ENCODE measurements around the gene DHRS7C. TPM values are rescaled to one million over a fixed set of nuclear protein-coding genes. Genes with fewer than 3 reads are reported as not detected.

The DHRS7C gene
- polyA plus RNA-seq, 1 donor from 2014 or later: not detected

DNA sequence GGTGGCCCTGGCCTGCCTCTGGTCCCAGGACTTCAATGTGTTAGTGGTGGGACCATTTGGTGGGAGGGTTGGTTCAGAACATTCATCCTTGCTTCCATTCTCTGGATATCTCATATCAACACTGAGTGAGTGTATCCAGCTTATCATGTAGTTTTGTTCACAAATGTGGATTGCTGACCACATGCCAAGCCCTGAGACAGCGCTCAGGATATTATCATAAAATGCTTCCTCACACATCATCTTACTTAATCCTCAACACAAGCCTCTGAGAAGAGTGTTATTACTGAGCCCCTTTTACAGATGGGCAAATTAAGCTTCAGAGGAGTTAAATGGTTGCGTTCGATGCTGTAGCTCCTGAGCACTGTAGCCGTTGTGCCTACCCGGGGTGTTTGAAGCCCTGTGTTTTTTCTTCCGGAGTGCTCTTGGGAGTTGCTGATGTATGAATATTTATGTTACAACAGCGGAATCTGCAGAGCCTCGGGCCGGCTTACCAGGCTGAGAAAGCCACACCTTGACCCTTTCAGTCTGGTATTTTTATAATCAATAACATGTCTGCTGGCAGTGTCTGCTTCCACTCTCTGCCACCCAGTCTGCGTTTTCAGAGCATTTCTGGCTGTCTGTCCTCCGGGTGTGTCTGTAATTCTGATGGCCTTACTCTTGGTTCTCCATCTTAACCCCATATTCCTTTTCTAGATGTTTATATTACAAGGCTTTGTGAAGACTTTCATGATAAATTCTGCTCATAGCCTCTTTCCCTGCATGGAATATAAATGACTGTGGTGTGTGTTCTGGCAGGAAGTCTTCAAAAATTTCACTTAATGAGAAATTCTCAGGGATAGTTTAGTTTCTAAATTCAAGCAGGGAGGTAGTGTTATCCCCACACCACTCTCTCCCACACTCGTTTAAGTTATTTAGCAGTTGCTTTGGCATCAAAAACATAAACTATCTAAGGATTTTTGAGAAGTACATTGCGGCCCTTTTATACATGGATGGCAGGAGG lies 37.2 kb upstream of the DHRS7C start:
- Histone ChIP-seq H3K9me3 (ENCODE audit: low read length) (no peaks in the 10 kb centered on the region), H3K27me3 (ENCODE audit: insufficient read depth, low read depth, low read length) (no peaks in the 10 kb centered on the region), H3F3A (ENCODE audit: insufficient read depth, low read length, poor library complexity, severe bottlenecking) (no peaks in the 10 kb centered on the region), H3K36me3 (ENCODE audit: insufficient read depth, low read length) (no peaks in the 10 kb centered on the region), H3K9ac (ENCODE audit: low read length) (no peak overlapping the region), H3K4me2 (ENCODE audit: low read length) (no peak overlapping the region), H4K20me1 (ENCODE audit: insufficient read depth) (no peaks in the 10 kb centered on the region), H3K79me2 (replicated peaks; ENCODE audit: insufficient read depth, low read length) (no peaks in the 10 kb centered on the region), H3K9me2 (ENCODE audit: insufficient read depth, low read length) (no peaks in the 10 kb centered on the region), H3K27ac (ENCODE audit: low read length) (no peak overlapping the region), H2AFZ (ENCODE audit: low read depth, low read length) (no peak overlapping the region), H3K4me3 (ENCODE audit: low read length) (no peak overlapping the region)
- no peak for TF ChIP-seq POLR2AphosphoS5 (IDR thresholded peaks at IDR 0.05)
- no peak for TF ChIP-seq TAF1 (IDR thresholded peaks at IDR 0.05; ENCODE audit: low read depth)

DNA sequence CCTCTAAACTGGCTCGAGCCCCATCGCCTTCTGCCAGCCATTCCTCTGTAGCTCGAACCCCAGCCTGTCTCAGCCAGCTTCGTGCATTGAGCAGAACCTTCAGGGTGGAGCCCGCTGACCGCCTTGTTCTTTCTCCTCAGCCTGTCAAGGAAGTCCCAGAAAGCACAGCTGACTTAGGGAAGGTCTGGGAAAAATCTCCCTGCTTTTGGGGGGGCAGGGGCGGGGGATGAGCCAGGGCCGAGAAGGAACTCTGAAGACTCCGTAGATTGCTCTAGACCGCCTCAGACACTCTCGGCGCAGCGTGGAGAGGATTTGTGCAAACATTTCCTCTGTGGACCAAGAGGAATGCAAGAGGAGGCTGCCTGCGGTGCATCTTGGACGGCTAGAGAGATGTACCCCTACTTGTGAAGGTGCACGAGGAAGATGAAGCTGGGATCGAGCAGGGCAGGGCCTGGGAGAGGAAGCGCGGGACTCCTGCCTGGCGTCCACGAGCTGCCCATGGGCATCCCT lies 34.3 kb upstream of the DHRS7C start, which contains the start of gene GLP2R:
GLP2R (plus strand) TSS at position 284 of the 510 bp plus-strand sequence; CDS start at position 424, 140 bp downstream.
- no peaks in the 10 kb centered on the region for H3K36me3 ChIP-seq (ENCODE audit: insufficient read depth, low read length)
- H3K9me3 ChIP-seq (ENCODE audit: low read length): no peaks in the 10 kb centered on the region
- no peaks in the 10 kb centered on the region for H3K27me3 ChIP-seq (ENCODE audit: insufficient read depth, low read depth, low read length)
- no peak within 1 kb of the TSS for H3K4me2 ChIP-seq (ENCODE audit: low read length)
- H2AFZ ChIP-seq (ENCODE audit: low read depth, low read length): no peak within 1 kb of the TSS
- H3K4me3 ChIP-seq (ENCODE audit: low read length): no peak within 1 kb of the TSS
- no peaks in the 10 kb centered on the region for H3F3A ChIP-seq (ENCODE audit: insufficient read depth, low read length, poor library complexity, severe bottlenecking)
- H3K27ac ChIP-seq (ENCODE audit: low read length): no peak within 1 kb of the TSS
- H3K79me2 ChIP-seq (replicated peaks; ENCODE audit: insufficient read depth, low read length): no peaks in the 10 kb centered on the region
- H3K9me2 ChIP-seq (ENCODE audit: insufficient read depth, low read length): no peaks in the 10 kb centered on the region
- no peak for TF ChIP-seq CTCF (IDR thresholded peaks at IDR 0.05; ENCODE audit: poor library complexity, severe bottlenecking)
- no peak for TF ChIP-seq REST (IDR thresholded peaks at IDR 0.05; ENCODE audit: borderline replicate concordance)
- TF ChIP-seq EZH2 (IDR thresholded peaks at IDR 0.05; ENCODE audit: borderline replicate concordance, insufficient read depth, low read length, poor library complexity, severe bottlenecking): no peak
- TF ChIP-seq EP300 (conservative IDR thresholded peaks at IDR 0.05; ENCODE audit: poor library complexity, severe bottlenecking): no peak
- TF ChIP-seq MXI1 (conservative IDR thresholded peaks at IDR 0.05; ENCODE audit: poor library complexity, severe bottlenecking): no peak
- no peak for TF ChIP-seq POLR2AphosphoS5 (IDR thresholded peaks at IDR 0.05)
- TF ChIP-seq SMC3 (conservative IDR thresholded peaks at IDR 0.05; ENCODE audit: poor library complexity): no peak
- TF ChIP-seq RAD21 (conservative IDR thresholded peaks at IDR 0.05): no peak
- no peak for TF ChIP-seq TAF1 (IDR thresholded peaks at IDR 0.05; ENCODE audit: low read depth)
- H3K9ac ChIP-seq (ENCODE audit: low read length): no peak within 1 kb of the TSS
- H4K20me1 ChIP-seq (ENCODE audit: insufficient read depth): no peaks in the 10 kb centered on the region
